Measurements from ENCODE around the gene ZNF518A.
A peak's percentile ranks its signal among the peaks of the same experiment; 100 is the strongest.

ZNF518A gene, protein sequence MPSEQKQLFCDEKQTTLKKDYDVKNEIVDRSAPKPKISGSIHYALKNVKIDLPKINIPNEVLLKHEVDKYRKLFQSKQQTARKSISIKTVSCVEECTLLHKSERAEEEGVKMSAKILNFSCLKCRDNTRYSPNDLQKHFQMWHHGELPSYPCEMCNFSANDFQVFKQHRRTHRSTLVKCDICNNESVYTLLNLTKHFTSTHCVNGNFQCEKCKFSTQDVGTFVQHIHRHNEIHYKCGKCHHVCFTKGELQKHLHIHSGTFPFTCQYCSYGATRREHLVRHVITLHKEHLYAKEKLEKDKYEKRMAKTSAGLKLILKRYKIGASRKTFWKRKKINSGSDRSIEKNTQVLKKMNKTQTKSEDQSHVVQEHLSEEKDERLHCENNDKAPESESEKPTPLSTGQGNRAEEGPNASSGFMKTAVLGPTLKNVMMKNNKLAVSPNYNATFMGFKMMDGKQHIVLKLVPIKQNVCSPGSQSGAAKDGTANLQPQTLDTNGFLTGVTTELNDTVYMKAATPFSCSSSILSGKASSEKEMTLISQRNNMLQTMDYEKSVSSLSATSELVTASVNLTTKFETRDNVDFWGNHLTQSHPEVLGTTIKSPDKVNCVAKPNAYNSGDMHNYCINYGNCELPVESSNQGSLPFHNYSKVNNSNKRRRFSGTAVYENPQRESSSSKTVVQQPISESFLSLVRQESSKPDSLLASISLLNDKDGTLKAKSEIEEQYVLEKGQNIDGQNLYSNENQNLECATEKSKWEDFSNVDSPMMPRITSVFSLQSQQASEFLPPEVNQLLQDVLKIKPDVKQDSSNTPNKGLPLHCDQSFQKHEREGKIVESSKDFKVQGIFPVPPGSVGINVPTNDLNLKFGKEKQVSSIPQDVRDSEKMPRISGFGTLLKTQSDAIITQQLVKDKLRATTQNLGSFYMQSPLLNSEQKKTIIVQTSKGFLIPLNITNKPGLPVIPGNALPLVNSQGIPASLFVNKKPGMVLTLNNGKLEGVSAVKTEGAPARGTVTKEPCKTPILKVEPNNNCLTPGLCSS (N-terminal part only)

GRCh38 chr10:96129387-96130325, at the start of gene ZNF518A:
ZNF518A (plus strand) TSS chr10:96130297; CDS start chr10:96156323, 26,026 bp downstream.
- peak; percentile 97 for DNase-seq (ENCODE audit: low read depth)
- peak within 1 kb of the TSS; percentile 91 for H3K4me3 ChIP-seq (ENCODE audit: low read depth, low read length)
- TF ChIP-seq CTCF (IDR thresholded peaks at IDR 0.05; ENCODE audit: control insufficient read depth, extremely low read depth, insufficient read depth), result no peak

- no peak for TF ChIP-seq CTCF (IDR thresholded peaks at IDR 0.05; ENCODE audit: control insufficient read depth, extremely low read depth, insufficient read depth)
- no peak for DNase-seq (ENCODE audit: low read depth)
- H3K4me3 ChIP-seq (ENCODE audit: low read depth, low read length), result no peak overlapping the region
Measured at GRCh38 chr10:96082153-96082552, 47.9 kb upstream of the ZNF518A start.

DNA sequence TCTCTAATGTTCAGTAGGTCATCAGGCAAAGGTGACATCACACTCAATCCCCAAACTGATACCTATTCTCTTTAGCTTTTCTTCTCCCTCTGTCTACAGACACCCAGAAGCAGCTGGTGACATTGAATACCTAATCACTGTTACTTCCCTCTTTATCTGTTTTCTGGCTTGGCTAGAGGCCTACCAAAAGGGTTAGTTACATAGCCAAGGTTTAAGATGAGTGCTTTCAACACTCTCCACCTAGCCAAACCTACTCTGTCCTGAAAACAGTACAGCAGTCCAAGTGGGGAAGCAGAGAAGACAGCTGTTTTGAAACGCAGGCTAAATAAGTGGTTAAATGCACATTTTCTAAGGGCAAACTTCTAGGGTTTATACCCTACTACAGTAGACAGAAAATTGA, 47.3 kb upstream of the ZNF518A start:
- no peak for DNase-seq (ENCODE audit: low read depth)
- no peak overlapping the region for H3K4me3 ChIP-seq (ENCODE audit: low read depth, low read length)
- no peak for TF ChIP-seq CTCF (IDR thresholded peaks at IDR 0.05; ENCODE audit: control insufficient read depth, extremely low read depth, insufficient read depth)

DNA sequence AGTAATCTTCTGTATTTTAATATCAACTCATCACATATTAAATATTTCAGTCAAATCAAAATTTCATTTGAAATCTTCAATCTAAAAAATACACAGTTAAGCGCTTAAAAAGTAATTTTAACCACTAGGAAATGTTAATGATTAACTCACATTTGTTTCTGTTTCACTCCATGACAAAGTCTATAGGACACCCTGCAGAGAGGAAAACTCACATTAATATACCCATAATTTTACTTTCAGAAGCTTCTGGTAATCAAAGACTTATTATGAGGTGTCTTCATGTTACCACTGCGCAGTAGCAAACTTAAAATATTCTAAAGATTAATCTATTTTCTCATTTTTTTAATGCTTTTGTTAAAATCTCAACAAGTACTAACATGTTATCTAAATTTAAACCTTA, 41.0 kb upstream of the ZNF518A start:
- DNase-seq (ENCODE audit: low read depth), result no peak
- peak overlapping the region; percentile 60 for H3K4me3 ChIP-seq (ENCODE audit: low read depth, low read length)
- TF ChIP-seq CTCF (IDR thresholded peaks at IDR 0.05; ENCODE audit: control insufficient read depth, extremely low read depth, insufficient read depth), result no peak

DNA sequence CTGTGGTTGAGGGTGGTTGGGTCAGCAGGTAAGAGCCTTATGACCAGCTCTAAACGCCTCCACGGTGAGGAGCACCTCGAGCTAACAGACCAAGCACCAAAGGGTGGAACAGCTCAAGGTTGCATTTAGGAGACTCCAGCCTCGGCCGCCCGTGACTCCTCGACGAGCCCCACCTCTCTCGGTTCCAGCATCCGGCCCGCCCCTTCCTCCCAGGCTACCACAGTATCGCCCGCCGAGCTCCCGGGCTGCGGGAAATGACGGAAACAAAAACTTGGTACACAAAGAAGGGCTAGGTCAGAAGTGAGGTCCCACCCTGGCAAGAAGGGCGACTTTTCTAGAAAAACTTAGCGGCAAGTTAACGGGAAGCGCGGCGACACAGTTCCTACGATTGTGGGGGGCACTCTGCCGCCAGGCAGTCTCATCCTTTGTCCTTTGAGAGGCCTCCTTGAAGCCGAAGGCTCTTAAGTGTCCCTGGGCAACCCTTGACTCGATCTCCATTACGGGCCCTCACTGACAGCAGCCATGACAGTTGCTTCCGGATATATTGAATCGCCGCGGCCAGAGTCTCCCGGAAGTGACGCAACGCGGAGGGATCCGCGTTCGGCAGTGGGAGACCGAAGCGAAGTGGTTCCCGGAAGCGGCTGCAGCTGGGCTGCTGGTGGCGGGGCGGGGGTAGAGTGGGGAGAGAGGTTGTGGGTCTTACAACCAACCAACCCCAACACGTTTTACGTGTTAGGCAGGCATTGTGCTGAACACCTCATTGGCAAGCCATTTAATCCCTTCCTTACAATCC, 40.2 kb upstream of the ZNF518A start:
- peak overlapping the region; percentile 60 for H3K4me3 ChIP-seq (ENCODE audit: low read depth, low read length)
- peak; percentile 93 for DNase-seq (ENCODE audit: low read depth)
- TF ChIP-seq CTCF (IDR thresholded peaks at IDR 0.05; ENCODE audit: control insufficient read depth, extremely low read depth, insufficient read depth), result peak; percentile 12; the same call in 1 of the 2 replicates
